GM21717 (cell line): ENCODE data around the gene RHOT1.
"Not testable (repeated sequence)": the region's sequence is repeated elsewhere in the genome, so short reads cannot be mapped to it uniquely, and the experiment has no call there.

Experiments
- ATAC-seq: cut with Tn5 transposase; IDR thresholded peaks from one replicate; pipeline ENCODE4 v1.9.1; 2021; ENCODE audit warnings: mild to moderate bottlenecking, moderate library complexity; ENCODE audit not compliant: unreplicated experiment

RHOT1 gene

DNA sequence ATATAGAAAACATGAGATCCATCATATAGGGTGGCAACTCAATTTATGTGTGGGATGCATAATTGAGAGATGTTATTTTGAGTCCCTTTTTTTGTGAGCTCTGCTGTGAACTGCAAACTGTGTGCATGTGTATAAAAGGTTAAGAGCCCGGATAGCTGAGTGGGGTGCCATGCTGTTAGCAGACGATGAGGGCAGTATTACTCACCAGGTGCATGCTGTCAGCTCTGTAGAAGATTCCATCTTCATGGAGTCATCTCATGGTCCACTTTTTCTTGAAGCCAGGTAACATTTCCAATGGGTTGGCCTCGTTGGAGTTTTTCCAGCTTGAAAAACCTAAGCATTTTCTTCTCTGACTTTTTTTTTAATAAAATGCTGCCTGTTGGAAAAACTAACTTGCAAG is 80.3 kb downstream of the RHOT1 start:
- no peak for ATAC-seq

GRCh38 chr17:32223703-32224102 is 81.4 kb downstream of the RHOT1 start:
- ATAC-seq: no peak

GRCh38 chr17:32226886-32227285 is 84.6 kb downstream of the RHOT1 start:
- ATAC-seq: no peak

- no peak for ATAC-seq
Observed at GRCh38 chr17:32227910-32228309, 85.6 kb downstream of the RHOT1 start.

- no peak for ATAC-seq
Observed at GRCh38 chr17:32235588-32235987, 93.3 kb downstream of the RHOT1 start.

- ATAC-seq: no peak
Observed at GRCh38 chr17:32239456-32239855, 97.2 kb downstream of the RHOT1 start.

DNA sequence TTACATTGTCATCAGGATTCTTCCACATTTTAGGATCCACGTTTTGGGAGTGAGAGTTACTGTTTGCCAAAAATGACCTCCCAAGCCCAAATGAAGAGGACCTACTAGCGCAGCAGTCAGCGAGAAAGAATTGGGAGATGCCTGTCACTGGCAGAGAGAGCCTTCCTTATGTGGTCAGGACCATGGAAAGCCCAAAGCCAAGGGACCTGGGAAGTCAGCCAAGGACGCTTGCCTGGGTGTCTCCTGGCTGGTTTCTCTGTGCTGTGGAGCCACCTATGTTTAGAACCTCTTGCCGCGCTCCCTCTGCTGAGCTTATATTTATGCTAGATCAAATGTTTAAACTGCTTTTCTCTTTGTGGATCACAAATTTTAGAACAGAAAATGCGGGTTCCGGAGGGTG is 98.4 kb downstream of the RHOT1 start:
- ATAC-seq: no peak

- ATAC-seq: no peak
Observed at GRCh38 chr17:32241640-32242039, 99.3 kb downstream of the RHOT1 start.

- ATAC-seq: no peak
Observed at GRCh38 chr17:32249475-32249874, 107.2 kb downstream of the RHOT1 start.

GRCh38 chr17:32253117-32253611 is 110.9 kb downstream of the RHOT1 start:
- no peak for ATAC-seq

DNA sequence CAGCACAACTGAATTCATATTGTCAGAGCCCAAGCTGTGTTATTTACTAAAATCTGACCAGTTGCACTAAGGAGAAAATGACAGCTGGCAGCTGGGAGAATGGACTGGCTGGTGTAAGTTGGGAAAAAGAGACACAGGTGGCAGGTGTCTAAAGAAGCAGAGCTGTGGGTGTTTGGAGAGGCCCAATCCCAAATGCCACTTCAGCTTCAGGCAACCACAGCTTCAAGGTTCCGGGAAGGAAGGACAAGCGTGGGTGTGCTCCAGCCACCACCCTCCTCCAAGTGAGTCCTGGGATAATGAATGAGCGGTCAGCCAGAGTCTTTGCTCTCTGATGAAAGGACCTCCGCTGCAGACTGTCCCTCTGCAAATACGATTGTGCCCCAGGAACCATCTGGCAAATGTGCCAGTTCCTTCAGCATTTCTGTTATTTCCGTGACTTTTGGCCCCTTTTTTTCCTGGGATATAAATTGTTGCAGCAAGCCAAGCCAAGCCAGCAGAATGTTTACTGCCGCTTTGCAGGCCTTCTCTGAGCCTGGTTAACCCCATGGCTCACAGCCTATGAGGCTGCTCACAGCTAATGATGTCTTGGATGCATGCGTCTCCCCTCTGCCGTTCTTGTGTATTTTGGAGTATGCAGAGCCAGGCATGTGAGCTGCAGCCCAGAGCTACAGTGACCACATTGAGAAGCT is 113.9 kb downstream of the RHOT1 start:
- ATAC-seq: no peak

DNA sequence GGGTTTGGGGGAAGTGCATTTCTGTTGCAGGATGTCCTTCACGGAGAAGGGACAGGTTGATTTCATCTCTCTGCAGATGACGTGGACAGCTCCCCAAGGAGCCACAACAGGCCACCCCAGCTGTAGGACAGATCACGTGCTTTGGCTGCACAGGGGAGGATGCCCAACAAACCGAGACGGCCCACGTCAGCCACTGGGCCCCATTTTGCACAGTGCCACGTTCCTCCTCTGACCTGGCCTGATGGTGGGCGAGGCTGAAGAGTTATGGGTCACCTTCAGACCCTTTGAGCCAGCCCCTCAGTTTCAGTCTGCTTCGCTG is 114.4 kb downstream of the RHOT1 start:
- no peak for ATAC-seq

- ATAC-seq: no peak
Observed at GRCh38 chr17:32258383-32259140, 116.3 kb downstream of the RHOT1 start.

DNA sequence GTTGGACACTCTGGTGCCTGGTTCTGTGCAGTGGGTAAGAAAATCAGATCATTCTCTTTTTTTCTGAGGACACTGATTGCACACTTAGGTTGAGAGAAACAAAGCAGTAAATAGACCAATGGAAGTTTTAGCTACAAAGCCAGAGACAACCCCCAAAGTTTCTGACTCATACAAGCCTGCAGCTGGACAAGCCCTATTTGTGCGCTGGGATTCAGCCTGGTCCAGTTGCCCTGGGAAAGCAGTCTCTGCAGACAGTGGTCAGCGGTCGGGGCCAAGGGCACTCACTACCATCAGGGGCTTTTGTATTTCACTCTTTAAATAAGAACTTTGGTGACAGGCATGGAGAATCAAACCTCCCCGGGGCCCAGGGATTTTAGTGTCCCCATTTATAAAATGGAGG is 117.3 kb downstream of the RHOT1 start:
- no peak for ATAC-seq

GRCh38 chr17:32261417-32261736 is 119.1 kb downstream of the RHOT1 start:
- ATAC-seq: no peak

- ATAC-seq: no peak
Observed at GRCh38 chr17:32261936-32262510, 119.7 kb downstream of the RHOT1 start.

GRCh38 chr17:32263515-32263914 is 121.2 kb downstream of the RHOT1 start:
- ATAC-seq: not testable (repeated sequence)

DNA sequence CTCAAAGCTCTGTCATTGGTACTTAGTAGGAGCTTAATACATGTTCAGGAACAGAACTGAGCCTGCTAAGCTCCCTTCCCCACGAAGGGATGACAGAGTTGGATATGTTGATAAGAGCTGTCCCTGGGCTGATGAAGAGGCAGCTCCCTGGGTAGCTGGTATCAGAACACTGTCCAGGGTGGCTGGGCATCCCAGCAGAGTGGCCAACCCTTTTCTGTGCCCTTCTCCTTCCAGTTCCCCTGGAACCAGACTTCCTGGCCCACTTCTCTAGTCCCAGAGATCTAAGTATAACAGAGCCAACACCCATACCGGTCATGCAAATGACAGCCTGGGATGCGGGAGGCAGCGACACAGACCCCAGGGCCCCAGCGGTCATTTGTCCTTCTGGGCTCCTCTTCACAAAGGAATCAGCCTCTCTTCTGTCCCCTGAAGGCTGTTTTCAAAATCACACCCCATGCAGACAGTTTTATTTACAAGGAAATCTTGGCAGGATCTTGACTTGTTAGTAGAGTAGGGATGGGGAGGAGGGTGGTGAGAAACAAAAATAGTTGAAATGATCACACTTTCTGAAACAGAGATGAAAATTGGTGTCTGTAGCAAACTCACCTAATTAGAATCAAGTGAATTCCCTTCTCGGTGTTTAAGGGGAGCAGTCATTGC is 122.0 kb downstream of the RHOT1 start:
- no peak for ATAC-seq

- no peak for ATAC-seq
Observed at GRCh38 chr17:32264823-32265191, 122.5 kb downstream of the RHOT1 start.

GRCh38 chr17:32265192-32265923 is 123.1 kb downstream of the RHOT1 start, which contains the start of gene RHBDL3:
Gene RHBDL3 (plus strand): TSS chr17:32265832. CDS start chr17:32266190, 358 bp downstream.
- no peak for ATAC-seq

GRCh38 chr17:32266051-32266388 is 123.7 kb downstream of the RHOT1 start:
- ATAC-seq: no peak
